ENCODE results near the gene IL34.
A peak's percentile ranks its signal among the peaks of the same experiment; 100 is the strongest.
"Not testable (repeated sequence)": the region's sequence is repeated elsewhere in the genome, so short reads cannot be mapped to it uniquely, and the experiment has no call there.

The IL34 gene

DNA sequence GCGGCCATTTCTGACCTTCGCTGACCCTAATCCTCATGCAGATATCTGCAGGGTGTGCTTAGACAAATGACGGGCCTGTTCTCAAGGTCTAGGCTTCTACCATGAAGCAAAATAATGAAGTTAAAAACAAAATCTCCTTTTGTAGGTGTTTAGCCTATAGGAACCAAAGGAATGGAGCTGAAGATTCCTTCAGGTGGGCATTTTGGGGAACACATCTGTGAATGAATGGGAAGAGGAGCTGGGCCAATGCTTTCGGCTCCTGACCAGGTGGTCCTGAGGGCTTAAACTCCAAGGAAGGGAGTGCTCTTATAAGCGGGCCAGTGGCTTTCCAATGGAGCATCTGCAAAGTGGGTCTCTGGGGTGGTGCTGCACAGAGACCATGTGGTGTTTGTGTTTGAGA is 14.1 kb upstream of the IL34 start:
- DNase-seq (ENCODE audit: low read depth) = no peak

DNA sequence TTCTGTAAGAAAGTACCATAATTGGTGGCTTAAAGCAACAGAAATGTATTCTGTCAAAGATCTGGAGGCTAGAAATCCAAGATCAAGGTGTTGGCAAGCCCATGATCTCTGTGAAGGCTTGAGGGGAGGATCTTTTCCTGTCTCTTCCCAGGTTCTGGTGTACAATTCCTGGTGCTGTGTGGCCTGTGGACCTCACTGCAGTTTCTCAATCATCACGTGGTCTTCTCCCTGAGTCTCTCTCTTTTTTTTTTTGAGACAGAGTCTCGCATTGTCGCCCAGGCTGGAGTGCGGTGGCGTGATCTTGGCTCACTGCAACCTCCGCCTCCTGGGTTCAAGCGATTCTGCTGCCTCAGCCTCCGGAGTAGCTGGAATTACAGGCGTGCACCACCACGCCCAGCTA is 12.7 kb upstream of the IL34 start:
- not testable (repeated sequence) for DNase-seq (ENCODE audit: low read depth)

DNA sequence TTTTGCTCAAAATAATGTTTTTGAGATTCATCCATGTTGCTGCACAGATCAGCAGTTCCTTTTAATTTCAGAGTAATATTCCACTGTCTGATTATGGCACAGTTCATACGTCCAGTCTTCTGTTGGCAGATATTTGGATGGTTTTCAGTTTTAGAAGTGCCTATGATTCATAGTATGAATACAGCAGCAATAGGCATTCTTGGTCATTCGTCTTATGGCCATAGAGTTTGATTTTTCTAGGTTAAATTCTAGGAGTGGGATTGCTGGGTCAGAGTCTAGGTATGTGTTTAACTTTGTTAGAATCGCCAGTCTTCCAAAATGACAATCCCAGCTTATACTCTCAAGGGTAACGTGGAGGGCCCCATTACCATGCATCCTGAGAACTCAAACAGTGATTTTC is 11.5 kb upstream of the IL34 start:
- no peak for DNase-seq (ENCODE audit: low read depth)

DNA sequence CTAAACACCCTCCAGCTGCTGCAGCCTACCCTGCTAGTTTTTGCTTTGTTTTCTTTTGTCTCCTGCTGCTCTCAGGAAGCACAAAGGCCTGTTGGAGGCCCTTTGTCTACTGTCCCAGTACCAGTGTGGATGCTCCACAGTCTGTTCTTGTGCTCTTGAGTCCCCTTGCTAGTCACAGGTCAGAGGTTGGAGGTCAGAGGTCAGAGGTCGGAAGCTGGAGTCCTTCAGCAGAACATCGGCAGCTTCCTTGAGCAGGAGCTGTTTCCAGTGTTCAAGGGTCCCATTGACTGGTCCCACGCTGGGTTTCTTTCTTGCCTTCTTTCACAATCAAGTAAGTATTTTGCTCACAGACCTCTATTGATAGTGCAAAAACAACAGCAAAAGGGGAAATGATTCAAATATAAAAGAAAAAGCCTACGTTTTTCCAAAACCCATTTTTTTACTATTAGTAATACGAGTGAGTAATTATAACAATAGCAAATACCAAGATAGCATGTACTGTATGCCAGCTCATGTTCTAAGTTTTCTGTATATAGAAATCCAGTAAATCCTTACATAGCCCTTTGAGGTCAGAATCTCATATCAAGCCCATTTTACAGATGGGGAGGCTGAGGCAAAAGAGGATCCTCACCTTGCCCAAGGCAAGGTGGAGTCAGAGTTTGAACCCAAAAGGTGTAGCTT is 10.9 kb upstream of the IL34 start:
- no peak for DNase-seq (ENCODE audit: low read depth)

DNA sequence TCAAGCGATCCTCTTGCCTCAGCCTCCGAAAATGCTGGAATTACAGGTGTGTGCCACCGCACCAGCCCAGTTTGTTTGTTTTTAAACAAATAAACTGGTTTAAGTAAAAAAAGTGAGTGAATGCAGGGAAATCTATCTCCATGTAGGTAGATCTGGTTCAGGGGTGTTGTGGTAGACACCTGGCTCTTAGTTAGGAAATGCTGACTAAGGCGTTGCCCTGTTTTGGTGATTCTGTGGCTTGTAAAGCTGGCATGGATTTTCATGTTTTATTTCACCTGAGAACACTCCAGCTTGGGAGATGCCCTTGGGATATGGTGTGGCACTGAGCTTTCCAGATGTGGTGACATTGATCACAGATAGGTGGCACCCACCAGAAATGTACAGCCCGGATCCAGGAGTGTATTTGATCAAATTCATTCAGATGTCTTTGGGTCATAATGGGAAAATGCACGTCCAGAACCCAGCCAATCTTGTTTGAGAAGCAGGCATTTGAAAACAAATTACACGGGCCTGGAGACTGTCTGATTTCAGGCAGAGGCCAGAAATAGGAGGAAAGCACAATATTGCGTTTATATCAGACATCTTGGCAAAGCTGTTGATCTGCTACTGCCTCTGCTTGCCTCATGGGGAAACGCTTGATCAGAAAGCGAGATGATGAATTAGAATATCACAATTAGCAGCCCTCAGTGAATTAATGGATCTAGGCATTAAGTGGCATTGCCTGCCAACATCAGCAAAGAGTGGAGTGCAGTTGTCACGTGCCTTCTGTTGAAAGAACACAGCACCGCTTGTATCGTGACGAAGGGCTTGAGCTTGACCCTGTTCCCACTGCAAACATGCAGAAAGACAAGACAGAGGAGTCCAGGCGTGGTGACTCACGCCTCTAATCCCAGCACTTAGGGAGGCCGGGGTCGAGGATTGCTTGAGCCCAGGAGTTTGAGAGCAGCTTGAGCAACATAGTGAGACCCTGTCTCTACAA is 7.3 kb upstream of the IL34 start:
- DNase-seq (ENCODE audit: low read depth) = no peak

DNA sequence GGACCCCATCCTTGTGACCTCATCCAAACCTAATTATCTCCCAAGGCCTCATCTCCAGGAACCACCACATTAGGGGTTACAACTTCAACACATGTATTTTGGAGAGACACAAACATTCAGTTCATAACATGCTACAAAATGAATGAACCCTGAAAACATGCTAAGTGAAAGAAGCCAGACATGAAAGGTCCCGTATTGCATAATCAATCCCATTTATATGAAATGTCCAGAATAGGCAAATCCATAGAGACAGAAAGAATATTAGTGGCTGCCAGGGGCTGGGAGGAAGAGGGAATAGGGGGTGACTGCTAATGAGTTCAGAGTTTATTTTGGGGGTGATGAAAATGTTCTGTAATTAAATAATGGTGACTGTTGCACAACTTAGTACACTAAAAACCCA is 3.7 kb upstream of the IL34 start:
- no peak for DNase-seq (ENCODE audit: low read depth)

DNA sequence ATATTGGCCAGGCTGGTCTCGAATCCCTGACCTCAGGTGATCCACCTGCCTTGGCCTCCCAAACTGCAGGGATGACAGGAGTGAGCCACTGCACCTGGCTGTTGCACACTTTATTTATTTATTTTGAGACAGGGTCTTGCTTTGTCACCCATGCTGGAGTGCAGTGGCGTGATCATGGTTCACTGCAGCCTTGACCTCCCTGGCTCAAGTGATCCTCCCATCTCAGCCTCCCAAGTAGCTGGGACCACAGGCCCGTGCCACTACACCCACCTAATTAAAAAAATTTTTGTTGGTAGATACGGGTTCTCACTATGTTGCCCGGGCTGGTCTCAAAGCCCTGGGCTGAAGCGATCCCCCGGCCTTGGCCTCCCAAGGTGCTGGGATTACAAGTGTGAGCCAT is 3.1 kb upstream of the IL34 start:
- DNase-seq (ENCODE audit: low read depth) = not testable (repeated sequence)

DNA sequence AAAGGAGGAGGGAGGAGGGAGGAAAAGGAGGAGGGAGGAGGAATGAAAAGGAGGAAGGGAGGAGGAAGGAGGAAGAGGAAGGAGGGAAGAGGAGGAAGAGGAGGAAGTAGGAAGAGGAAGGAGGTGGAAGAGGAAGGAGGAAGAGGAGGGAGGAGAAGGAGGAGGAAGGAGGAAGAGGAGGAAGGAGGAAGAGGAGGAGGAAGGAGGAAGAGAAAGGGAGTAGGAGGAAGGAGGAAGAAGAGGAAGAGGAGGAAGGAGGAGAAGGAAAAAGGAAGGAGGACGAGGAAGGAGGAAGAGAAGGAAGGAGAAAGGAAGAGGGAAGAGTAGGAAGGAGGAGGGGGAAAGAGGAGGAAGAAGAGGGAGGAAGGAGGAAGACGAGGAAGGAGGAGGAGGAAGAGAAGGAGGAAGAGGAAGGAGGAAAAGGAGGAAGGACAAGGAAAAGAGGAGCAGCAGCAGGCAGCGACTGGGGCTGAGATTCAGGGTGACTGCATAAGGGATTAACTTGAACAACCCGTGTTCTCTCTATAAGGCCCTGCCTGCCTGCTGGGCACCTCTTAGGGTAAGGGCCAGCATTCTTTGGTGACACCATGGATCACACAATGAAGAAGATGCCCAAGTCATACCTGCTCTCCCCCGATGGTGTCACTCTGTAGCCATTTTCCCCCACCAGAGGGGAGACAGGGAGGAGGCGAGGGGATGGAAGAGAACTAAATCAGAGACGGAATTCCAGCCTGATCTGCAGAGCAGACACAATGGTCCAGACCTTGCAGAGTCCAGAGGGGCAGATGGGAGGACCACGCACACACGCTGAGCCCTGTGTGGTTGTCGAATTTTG is 1.4 kb upstream of the IL34 start:
- no peak for DNase-seq (ENCODE audit: low read depth)

DNA sequence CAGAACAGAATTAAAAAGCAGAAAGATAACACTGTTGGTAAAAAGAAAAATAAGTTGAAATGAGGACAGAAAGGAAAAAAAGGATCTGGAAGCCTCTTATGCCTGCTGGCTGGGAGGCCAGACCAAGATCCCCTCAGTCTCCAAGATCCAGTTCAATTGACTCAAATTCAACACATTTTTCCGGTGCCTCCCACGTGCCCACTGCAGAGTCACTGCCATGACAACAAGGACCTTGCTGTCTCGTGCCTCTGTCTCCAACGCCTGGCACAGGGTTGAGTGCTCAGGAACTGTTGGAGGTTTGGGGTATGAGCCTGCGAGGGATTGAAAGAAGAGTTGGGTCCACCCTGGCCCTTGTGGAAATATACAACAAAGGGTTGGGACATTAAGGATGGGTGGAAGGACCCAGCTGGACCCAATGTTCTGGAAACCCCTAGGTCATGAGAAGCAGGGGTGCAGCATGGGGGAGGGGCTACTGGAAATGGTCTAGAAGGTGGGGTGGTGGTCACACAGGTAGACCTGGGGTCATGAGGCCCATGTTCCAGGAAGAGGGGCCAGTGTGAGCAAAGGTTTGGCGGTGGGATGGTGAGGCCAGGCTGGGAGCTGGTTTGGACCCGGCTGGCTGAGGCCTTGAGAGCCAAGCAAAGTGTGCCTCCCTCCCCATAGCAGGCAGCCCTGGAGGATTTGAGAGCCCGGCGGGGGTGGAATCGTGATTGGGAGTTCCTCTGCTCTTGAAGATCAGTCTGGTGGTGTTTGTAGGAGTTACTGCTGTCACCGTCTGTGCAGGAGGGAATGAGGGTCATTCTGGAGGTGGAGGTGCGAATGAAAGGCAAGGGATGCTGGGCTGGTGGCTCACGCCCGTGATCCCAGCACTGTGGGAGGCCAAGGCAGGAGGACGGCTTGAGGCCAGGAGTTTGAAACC is 1.3 kb downstream of the IL34 start:
- no peak for DNase-seq (ENCODE audit: low read depth)

DNA sequence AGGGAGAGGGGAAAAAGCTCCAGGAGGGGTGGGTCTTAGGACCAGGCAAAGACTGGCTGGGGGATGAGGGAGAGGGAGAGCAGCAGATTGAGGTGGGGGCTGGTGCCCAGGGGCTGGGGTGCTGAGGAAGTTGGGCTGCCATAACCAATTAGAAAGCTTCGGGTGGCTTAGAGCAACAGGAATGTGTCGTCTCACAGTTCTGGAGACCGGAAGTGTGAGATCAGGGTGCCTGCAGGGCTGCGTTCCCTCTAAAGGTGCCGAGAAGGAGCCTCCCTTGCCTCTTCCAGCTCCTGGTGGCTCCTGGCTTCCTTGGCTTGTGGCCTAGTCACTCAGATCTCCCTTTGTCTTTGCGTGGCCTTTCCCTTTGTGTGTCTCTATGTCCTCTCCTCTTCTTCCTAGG is 2.2 kb downstream of the IL34 start:
- no peak for DNase-seq (ENCODE audit: low read depth)

DNA sequence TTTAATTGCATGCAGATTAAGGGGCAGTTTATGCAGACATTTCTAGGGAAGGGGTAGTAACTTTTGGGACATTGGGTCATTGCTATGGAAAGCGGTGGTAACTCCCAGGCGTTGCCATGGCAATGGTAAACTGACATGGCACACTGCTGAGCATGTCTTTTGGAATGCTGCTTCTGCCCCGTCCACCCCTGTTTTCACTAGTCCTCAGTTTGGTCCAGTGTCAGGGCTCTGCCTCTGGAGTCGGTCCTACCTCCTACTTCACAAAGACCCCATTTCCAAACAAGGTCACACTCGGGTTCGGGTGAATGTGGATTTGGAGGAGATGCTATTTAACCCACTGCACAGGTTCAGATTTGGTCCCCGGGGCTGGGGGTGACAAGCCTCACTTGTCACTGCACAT is 2.9 kb downstream of the IL34 start:
- no peak for DNase-seq (ENCODE audit: low read depth)

DNA sequence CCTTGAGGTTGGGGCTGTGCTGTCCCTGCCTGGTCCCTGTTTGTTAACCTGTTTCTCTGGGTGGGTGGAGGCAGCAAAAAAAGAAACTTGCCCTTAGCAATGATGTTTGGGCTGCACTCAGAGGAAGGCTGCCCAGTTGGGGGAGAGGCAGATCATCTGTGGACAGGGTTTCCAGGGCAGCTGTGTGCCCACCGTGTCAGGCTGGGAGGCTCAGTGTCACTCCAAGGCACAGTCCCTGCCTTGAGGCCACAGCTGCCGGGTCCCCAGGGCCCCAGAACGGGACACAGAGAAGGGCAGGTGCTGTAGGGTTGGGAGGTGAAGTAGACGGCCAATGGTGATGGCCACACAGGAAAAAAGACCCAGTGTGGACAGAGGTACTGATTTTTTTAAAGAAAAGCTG is 3.9 kb downstream of the IL34 start:
- DNase-seq (ENCODE audit: low read depth) = no peak

DNA sequence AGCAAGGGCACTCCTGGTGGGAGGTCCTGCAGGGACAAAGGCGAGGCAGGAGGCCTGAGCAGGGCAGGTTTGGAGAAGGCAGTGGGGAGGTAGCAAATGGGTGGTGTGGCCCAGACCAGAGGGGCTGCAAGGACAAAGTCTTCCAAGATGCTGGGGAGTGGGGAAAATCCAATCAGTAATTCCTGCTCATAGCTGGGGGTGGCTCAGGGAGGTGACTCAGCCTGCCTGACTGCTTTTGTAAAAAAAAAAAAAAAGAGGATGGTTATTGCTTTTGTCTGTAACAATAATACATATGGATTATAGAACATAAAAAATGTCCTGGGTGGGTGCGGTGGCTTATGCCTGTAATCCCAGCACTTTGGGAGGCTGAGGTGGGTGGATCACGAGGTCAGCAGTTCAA is 5.2 kb downstream of the IL34 start:
- DNase-seq (ENCODE audit: low read depth) = no peak

DNA sequence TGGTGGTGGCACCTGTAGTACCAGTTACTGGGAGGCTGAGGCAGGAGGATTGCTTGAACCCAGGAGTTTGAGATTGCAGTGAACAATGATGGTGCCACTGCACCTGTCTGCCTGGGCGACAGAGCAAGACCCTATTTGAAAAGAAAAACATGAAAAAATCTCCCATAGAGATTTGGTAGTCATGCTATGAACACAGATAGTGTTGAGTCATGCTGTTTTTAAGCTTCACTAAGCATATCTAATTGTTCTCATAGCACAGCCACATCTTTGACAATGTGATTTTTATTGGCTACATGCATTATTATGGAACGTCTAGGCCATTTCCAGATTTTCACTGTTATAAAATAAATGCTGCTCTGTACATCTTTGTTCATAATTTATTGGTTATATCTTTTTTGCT is 6.0 kb downstream of the IL34 start:
- no peak for DNase-seq (ENCODE audit: low read depth)

DNA sequence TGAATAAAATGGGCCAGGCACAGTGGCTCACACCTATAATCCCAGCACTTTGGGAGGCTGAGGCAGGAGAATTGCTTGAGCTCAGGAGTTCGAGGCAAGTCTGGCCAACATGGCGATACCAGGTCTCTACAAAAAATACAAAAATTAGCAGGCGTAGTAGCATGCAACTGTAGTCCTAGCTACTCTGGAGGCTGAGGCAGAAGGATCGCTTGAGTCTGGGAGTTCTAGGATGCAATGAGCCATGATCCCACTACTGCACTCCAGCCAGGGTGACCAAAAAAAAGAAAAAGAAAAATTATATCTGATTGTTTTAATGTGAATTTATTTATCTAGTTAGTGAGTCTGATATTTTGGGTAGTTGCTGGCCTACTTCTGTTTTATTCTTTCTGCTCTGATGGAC is 7.0 kb downstream of the IL34 start:
- no peak for DNase-seq (ENCODE audit: low read depth)

DNA sequence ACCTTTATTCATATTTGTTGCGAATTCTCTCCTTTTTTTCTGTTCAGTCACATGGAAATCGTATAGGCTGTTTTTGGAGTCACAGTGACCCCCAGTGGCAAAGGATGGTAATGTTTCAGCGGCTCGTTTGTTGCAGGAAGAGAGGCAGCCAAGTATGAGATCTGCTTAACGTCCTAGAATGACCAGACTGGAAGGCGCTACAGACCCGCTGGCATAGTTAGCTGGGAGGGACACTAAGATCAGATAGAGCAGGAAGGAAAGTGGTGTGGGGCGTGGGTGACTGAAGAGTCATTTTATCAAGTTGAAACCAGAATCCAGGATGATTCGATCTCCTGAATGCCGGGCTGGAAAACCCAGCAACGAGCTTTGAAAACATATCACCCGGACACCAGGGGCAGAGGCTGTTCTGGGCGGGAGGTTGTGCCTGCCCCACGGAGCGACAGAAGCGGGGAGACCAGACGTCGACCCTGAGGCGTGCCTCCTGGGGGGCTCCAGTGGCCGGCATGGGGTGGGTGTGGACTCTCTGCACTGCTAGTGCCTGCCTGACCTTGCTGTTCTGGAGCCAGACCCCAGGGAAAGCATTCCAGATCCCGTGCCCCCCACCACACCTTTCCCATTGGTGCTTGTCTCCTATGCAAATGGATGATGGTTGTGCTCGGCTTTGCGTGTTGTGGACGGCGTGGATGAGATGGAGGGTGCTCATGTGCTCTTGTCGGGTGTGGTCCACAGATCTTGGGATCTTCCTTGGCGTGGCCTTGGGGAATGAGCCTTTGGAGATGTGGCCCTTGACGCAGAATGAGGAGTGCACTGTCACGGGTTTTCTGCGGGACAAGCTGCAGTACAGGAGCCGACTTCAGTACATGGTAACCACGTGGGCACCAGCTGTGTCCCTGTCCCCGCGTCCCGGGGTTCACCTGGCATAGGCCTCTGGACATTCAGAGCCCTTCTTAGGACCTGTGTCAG is 7.7 kb downstream of the IL34 start:
- DNase-seq (ENCODE audit: low read depth) = peak; percentile 65

DNA sequence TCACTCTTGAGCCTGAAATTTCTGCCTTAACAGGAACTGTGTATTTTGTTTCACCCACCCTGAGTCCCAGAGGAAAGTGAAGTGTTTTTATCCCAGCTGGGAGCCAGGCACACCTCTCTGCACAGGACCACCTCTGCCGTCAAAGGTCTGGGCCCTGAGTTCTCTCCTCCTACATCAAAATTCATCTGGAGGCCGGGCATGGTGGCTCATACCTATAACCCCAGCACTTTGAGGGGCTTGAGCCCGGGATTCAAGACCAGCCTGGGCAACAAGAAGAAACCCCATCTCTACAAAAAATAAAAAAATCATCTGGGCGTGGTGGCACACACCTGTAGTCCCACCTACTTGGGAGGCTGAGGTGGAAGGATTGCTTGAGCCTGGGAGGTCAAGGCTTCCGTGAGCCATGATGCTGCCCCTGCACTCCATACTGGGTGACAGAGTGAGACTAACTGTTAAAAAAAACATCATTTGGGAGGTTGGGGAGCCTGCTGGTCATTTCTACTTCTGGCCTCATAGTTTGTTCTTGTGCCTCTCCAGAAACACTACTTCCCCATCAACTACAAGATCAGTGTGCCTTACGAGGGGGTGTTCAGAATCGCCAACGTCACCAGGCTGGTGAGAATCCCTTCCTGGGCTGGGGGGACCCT is 9.8 kb downstream of the IL34 start:
- no peak for DNase-seq (ENCODE audit: low read depth)

DNA sequence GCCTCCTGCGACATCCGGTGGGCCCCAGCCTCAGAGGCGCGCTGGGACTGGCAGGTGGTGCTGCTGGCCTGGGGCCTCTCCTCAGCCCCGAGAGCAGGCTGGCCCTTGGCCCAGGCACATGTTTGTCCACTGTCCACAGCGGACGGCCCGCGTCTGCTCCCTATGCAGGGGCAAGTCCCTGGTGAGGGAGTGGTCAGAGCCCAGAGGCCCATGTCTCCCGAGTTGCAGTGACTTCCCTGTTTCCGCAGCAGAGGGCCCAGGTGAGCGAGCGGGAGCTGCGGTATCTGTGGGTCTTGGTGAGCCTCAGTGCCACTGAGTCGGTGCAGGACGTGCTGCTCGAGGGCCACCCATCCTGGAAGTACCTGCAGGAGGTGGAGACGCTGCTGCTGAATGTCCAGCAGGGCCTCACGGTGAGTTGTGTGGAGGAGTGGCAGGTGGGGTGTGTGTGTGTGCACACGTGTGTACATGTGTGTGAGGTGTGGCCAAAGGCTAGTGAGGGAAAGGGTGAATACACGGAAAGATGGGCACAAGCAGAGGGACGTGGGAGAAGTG is 10.4 kb downstream of the IL34 start:
- no peak for DNase-seq (ENCODE audit: low read depth)

DNA sequence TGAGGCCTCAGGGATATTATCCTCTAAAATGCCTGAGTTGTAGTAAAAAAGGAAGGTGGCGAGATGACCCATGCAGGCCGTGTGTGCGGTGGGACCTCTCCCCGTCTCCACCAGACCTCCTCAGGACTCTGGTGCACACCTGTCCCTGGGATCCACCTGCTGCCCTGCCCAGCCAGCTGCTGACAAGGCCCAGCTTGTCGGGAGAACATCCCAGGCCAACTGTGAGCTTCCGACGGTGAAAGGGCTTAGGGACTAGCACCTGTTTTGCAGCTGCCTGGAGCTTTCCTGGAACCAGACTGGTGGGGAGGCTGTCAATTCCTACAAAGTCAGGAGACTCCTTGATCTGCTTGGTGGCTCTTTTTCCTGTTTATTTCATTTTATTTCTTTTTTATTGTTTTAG is 11.6 kb downstream of the IL34 start:
- no peak for DNase-seq (ENCODE audit: low read depth)

DNA sequence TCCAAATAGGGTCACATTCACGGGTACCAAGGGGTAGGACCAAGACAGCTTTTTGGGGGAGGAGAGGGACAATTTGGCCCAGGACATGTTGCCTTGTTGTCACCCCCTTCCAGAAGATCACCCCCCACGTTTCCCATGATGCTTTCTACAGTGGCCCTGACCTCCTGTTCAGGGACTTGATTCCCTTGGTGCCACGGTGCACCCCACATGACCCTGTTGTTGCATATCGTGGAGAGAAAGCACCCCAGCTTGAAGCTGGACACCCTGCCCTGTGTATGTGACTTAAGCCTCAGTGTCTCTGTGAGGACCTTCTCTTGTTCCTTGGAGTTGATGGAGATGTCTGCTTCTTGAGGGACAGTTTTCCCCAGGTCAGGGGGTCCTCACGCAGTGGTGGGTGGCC is 12.6 kb downstream of the IL34 start:
- DNase-seq (ENCODE audit: low read depth) = no peak

Data from activated gamma-delta T cell treated with anti-CD3 and anti-CD28 coated beads, Interleukin-2, amount 50 U/mL, for 16 hours (primary cell).